DMS153 treated with DMSO at 0.1 percent for 48 hours (cell line): Measurements from ENCODE around the gene GNAI3.

Experiments
- DNase-seq: peaks from one replicate; lab custom pipeline; 2025; ENCODE audit not compliant: unreplicated experiment; lab: John Stamatoyannopoulos, UW

The GNAI3 gene

GRCh38 chr1:109622137-109622892 lies 73.9 kb downstream of the GNAI3 start:
- DNase-seq = no peak

DNA sequence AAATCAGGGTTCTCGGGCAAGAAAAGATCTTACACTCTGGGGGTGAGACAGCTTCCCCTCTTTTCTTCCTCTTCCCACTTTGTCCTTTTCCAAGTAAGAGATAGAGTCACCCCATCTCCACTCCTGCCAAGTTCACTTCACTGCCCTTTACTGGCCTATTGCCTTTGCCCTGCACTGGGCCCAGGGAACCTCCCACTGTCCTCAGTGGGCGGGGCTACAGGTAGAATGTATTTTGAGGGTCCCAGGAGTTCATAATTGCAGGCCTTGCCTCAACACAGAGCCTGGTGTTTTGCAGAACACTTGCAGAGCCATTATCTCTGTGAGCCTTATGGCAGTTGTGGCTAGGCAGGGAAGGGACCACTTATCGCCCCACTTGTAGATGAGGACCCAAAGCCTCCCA lies 74.5 kb downstream of the GNAI3 start:
- no peak for DNase-seq

GRCh38 chr1:109623601-109624161 lies 75.3 kb downstream of the GNAI3 start:
- no peak for DNase-seq

- DNase-seq = no peak
Measured at GRCh38 chr1:109624201-109625010, 76.0 kb downstream of the GNAI3 start.

GRCh38 chr1:109625176-109625575 lies 76.8 kb downstream of the GNAI3 start:
- DNase-seq = no peak

DNA sequence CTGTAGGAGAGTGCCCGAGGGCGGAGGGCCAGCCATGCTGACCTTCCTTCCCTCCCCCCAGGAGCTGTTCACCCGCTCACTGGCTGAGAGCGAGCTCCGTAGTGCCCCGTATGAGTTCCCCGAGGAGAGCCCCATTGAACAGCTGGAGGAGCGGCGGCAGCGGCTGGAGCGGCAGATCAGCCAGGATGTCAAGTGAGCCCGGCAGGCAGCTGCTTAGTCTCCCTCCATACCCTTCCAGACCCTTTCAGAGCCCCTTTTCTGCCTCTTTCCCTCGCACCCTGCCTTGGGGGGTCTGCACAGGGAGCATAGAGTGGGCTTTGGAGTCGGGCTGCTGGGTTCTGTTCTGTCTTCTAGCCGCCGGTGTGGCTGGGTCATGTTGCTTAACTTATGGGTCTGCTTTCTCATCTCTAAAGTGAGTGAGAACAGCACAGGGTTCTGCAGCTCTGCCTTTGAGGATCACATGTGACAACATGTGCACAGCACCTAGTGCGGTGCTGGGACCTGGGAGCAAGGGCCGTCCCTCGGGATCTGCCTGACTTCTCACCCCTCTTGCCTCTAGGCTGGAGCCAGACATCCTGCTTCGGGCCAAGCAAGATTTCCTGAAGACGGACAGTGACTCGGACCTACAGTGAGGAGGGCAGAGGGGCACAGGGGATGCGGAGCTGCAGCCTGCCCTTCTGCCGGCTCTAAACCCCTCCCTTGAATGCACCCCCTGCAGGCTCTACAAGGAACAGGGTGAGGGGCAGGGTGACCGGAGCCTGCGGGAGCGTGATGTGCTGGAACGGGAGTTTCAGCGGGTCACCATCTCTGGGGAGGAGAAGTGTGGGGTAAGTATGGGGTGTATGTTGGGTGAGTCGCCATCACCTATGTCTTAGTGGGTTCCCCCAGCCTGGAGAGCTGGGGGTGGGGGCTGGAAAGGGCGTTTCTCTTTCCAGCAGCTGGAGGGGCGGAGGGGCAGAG lies 77.5 kb downstream of the GNAI3 start:
- DNase-seq = no peak

DNA sequence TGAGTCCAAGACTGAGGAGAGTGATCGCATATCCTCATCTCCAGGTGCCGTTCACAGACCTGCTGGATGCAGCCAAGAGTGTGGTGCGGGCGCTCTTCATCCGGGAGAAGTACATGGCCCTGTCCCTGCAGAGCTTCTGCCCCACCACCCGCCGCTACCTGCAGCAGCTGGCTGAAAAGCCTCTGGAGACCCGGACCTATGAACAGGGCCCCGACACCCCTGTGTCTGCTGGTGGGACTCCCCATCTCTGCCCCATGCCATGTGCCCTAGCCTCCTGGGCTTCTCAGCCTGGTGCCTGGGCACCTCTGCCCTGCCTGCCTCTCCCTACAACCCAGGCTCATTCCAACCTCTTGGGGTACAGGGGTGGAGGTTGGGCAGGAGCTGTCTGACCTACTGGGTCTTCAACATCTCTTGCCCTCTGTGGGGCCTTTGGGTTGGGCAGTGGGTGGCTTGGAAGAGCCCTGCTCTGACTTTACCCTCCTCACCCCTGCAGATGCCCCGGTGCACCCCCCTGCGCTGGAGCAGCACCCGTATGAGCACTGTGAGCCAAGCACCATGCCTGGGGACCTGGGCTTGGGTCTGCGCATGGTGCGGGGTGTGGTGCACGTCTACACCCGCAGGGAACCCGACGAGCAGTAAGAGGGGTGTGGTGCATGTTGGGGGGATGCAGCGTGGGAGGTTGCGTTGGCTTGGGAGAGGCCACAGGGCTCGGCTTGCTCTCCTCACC lies 78.4 kb downstream of the GNAI3 start:
- DNase-seq = no peak

DNA sequence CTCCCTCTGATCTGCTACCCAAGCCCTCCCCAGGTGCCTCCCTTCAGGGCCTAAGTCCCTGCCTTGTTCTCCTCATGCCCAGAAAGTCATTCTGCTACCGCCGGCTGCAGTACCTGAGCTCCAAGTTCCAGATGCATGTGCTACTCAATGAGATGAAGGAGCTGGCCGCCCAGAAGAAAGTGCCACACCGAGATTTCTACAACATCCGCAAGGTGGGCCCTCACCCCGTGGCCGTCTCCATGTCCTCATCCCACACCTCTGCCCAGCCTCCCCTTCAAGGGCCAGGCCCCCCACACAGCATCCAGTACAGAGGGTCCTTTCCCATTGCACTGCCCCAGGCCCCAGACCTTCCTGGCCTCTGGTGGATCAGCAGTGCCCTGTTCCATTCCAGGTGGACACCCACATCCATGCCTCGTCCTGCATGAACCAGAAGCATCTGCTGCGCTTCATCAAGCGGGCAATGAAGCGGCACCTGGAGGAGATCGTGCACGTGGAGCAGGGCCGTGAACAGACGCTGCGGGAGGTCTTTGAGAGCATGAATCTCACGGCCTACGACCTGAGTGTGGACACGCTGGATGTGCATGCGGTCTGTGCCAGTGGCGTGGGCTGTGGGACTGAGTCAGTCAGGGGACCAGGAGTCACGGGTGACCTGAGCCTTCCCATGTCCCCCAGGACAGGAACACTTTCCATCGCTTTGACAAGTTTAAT lies 79.4 kb downstream of the GNAI3 start:
- DNase-seq = no peak

DNA sequence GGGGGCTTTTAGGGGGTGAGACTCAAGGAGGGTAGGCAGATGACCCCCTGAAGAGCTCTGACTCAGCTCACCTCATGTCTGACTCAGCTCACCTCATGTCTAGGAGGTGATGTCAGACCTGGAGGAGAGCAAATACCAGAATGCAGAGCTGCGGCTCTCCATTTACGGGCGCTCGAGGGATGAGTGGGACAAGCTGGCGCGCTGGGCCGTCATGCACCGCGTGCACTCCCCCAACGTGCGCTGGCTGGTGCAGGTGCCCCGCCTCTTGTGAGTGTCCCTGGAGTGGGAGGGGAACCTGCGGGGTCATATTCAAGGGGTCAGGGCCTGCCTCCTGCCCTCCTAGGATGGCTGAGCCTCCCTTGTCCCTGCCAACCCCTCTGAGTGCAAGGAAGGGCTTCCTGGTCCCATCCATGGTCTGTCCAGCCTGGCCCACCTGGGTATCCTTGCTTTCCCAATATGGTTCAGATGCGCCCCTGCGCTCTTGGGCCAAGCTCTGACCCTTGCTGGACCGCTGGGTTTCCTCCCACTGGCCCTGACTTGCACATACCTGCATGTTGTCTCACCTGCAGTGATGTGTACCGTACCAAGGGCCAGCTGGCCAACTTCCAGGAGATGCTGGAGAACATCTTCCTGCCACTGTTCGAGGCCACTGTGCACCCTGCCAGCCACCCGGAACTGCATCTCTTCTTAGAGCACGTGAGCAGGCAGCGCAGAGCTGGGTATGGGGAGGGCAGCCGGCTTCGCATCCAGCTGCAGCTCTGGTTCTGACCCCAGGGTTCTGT lies 80.3 kb downstream of the GNAI3 start:
- no peak for DNase-seq

DNA sequence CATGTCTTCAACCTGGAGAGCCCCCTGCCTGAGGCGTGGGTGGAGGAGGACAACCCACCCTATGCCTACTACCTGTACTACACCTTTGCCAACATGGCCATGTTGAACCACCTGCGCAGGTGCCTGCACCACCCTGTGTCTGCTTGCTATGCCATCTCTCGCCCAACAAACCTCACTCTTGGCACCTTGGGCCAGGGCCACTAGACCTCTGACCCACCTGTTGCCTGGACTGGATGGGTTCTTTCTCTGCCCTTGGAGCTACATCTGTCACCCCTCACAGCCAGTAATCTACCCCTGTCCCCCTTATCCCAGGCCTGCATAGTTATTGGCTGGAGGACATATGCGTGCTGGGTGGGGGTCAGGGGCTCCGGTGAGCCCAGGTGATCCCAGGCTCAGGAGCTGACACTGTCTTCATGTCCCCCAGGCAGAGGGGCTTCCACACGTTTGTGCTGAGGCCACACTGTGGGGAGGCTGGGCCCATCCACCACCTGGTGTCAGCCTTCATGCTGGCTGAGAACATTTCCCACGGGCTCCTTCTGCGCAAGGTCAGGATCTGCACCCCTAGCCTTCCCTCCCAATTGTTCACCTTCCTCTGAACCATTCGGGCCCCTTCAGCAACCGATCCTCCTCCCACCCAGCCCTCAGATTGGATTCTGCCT lies 81.1 kb downstream of the GNAI3 start:
- DNase-seq = no peak

- DNase-seq = no peak
Measured at GRCh38 chr1:109630081-109630897, 81.9 kb downstream of the GNAI3 start.

GRCh38 chr1:109630898-109631512 lies 82.6 kb downstream of the GNAI3 start:
- no peak for DNase-seq

- DNase-seq = no peak
Measured at GRCh38 chr1:109631513-109632505, 83.4 kb downstream of the GNAI3 start.

DNA sequence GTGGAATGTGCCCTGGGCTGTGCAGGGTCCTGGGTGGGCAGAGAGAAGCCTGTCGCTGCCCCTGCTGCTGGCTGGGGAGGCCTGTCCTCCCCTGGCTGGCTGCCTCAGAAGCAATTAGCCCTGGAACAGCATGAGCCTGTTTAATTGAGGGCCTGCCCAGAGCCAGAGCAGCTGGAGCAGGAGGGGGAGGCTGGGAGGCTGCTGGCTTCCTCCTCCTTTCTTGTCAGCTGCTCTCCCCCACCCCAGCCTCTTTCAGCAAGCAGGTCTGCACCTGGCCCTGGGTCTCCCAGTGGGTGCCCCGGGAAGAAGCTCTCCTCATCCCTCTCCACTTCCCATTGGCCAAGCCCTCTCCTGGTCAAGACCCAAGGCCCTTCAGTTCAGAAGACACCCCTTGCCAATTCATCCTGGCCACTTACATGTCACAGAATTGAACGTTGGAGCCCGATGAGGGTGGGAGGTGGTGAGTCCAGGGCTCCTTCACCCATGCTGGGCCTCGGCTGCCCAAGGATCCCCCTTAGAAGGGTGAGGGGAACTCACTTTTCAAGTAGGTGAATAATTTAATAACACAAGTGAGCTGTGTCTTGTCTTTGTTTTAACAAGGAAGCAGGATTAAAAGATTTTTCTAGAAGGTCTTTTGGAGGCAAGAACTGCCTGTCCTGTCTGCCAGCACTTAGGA lies 84.4 kb downstream of the GNAI3 start:
- DNase-seq = no peak

- DNase-seq = no peak
Measured at GRCh38 chr1:109634292-109634691, 85.9 kb downstream of the GNAI3 start.
